NCI-H82 treated with DMSO at 0.1 percent for 48 hours (cell line): Measurements from ENCODE around the gene NUP62.
A peak's percentile ranks its signal among the peaks of the same experiment; 100 is the strongest.
"Not testable (repeated sequence)": the region's sequence is repeated elsewhere in the genome, so short reads cannot be mapped to it uniquely, and the experiment has no call there.

Experiments
- DNase-seq: peaks from one replicate; lab custom pipeline; 2025; ENCODE audit not compliant: unreplicated experiment; lab: John Stamatoyannopoulos, UW

Gene NUP62

GRCh38 chr19:49952479-49952836 lies 23.2 kb upstream of the NUP62 start:
- no peak for DNase-seq

- DNase-seq = no peak
Observed at GRCh38 chr19:49951806-49952478, 22.6 kb upstream of the NUP62 start.

- DNase-seq = no peak
Observed at GRCh38 chr19:49950956-49951526, 21.7 kb upstream of the NUP62 start.

- no peak for DNase-seq
Observed at GRCh38 chr19:49950590-49950948, 21.3 kb upstream of the NUP62 start.

- DNase-seq = no peak
Observed at GRCh38 chr19:49949742-49950589, 20.7 kb upstream of the NUP62 start.

GRCh38 chr19:49946415-49946814 lies 17.1 kb upstream of the NUP62 start:
- DNase-seq = no peak

- not testable (repeated sequence) for DNase-seq
Observed at GRCh38 chr19:49944567-49944966, 15.3 kb upstream of the NUP62 start.

- DNase-seq = no peak
Observed at GRCh38 chr19:49940482-49940791, 11.1 kb upstream of the NUP62 start.

- DNase-seq = no peak
Observed at GRCh38 chr19:49939721-49940481, 10.6 kb upstream of the NUP62 start.

- DNase-seq = no peak
Observed at GRCh38 chr19:49938662-49939061, 9.4 kb upstream of the NUP62 start.

- peak; percentile 46 for DNase-seq
Observed at GRCh38 chr19:49937750-49938381, 8.6 kb upstream of the NUP62 start.

- no peak for DNase-seq
Observed at GRCh38 chr19:49936549-49936948, 7.2 kb upstream of the NUP62 start.

- no peak for DNase-seq
Observed at GRCh38 chr19:49933643-49934042, 4.3 kb upstream of the NUP62 start.

GRCh38 chr19:49932731-49933131 lies 3.4 kb upstream of the NUP62 start:
- DNase-seq = no peak

GRCh38 chr19:49932041-49932451 lies 2.7 kb upstream of the NUP62 start:
- no peak for DNase-seq

- DNase-seq = no peak
Observed at GRCh38 chr19:49931293-49932040, 2.2 kb upstream of the NUP62 start.

- DNase-seq = no peak
Observed at GRCh38 chr19:49930483-49931011, 1.2 kb upstream of the NUP62 start.

GRCh38 chr19:49929611-49930482 lies 543 bp upstream of the NUP62 start:
- peak; percentile 94 for DNase-seq

- DNase-seq = no peak
Observed at GRCh38 chr19:49927526-49928264, 1.6 kb downstream of the NUP62 start.
